Measurements from ENCODE around the gene CNTN4. TPM values are rescaled to one million over a fixed set of nuclear protein-coding genes. Genes with fewer than 3 reads are reported as not detected.

CNTN4 gene
- total RNA-seq, 1 experiment from 2014 or later: 2.9 TPM

- BruUV-seq (replicated peaks): no TSS peak
- Mint-ChIP-seq H3K27me3 (ENCODE audit: unreplicated experiment) (no peaks in the 10 kb centered on the region), H3K9me3 (ENCODE audit: low read depth, unreplicated experiment) (peaks cover 3% of the 10 kb centered on the region), H3K36me3 (ENCODE audit: insufficient read depth, unreplicated experiment) (no peaks in the 10 kb centered on the region), H3K27ac (ENCODE audit: unreplicated experiment) (no peak overlapping the region), H3K4me3 (ENCODE audit: low read depth, unreplicated experiment) (no peak overlapping the region), H3K4me1 (ENCODE audit: low read depth, unreplicated experiment) (no peaks in the 10 kb centered on the region)
- TF ChIP-seq CTCF (IDR thresholded peaks at IDR 0.05; ENCODE audit: unreplicated experiment): no peak
- CTCF ChIA-PET: interaction anchor here (0.6 kb wide), 1 partner anchor 1403 kb away, joined by 4 read pairs; no protein-coding TSS in a partner anchor
- DNase-seq: no peak
- intact Hi-C loops (cut with micrococcal nuclease; ENCODE audit: unreplicated experiment): no loop called here
Measured at GRCh38 chr3:3074551-3075257, 976.0 kb downstream of the CNTN4 start.

DNA sequence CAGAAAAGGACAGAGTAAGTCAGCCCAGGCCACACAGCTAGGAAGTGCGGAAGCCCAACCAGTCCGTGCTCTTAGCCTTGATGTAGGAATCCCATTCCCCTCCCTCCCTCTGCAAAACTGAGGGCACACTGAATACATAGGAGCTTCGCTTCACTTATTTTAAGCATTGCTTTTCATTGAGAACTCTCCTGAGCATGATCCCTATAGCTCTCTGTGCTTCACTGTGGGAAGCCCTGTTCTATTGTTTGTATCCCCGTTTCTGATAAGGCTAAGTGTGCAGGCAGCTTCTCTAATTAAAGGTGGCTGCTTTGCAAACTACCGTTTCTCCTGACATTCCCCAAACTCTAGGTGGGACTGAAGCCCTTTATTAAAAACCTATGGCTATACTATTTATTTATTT lies 981.6 kb downstream of the CNTN4 start:
- Mint-ChIP-seq H3K4me3 (ENCODE audit: low read depth, unreplicated experiment) (no peak overlapping the region), H3K4me1 (ENCODE audit: low read depth, unreplicated experiment) (no peaks in the 10 kb centered on the region), H3K36me3 (ENCODE audit: insufficient read depth, unreplicated experiment) (no peaks in the 10 kb centered on the region), H3K27ac (ENCODE audit: unreplicated experiment) (no peak overlapping the region), H3K27me3 (ENCODE audit: unreplicated experiment) (peaks cover 12% of the 10 kb centered on the region), H3K9me3 (ENCODE audit: low read depth, unreplicated experiment) (peaks cover 3% of the 10 kb centered on the region)
- BruUV-seq (replicated peaks): no TSS peak
- intact Hi-C loops (cut with micrococcal nuclease; ENCODE audit: unreplicated experiment): no loop called here
- no peak for DNase-seq
- CTCF ChIA-PET: interaction anchor here (0.7 kb wide), 1 partner anchor 496 kb away, joined by 3 read pairs; no protein-coding TSS in a partner anchor
- no peak for TF ChIP-seq CTCF (IDR thresholded peaks at IDR 0.05; ENCODE audit: unreplicated experiment)

- Mint-ChIP-seq H3K36me3 (ENCODE audit: insufficient read depth, unreplicated experiment) (no peaks in the 10 kb centered on the region), H3K4me1 (ENCODE audit: low read depth, unreplicated experiment) (no peaks in the 10 kb centered on the region), H3K9me3 (ENCODE audit: low read depth, unreplicated experiment) (peaks cover 3% of the 10 kb centered on the region), H3K27me3 (ENCODE audit: unreplicated experiment) (peaks cover 12% of the 10 kb centered on the region), H3K4me3 (ENCODE audit: low read depth, unreplicated experiment) (no peak overlapping the region), H3K27ac (ENCODE audit: unreplicated experiment) (no peak overlapping the region)
- no peak for TF ChIP-seq CTCF (IDR thresholded peaks at IDR 0.05; ENCODE audit: unreplicated experiment)
- intact Hi-C loops (cut with micrococcal nuclease; ENCODE audit: unreplicated experiment): no loop called here
- CTCF ChIA-PET: no interaction called here
- DNase-seq: no peak
- BruUV-seq (replicated peaks): no TSS peak
Measured at GRCh38 chr3:3081381-3082233, 982.9 kb downstream of the CNTN4 start.

DNA sequence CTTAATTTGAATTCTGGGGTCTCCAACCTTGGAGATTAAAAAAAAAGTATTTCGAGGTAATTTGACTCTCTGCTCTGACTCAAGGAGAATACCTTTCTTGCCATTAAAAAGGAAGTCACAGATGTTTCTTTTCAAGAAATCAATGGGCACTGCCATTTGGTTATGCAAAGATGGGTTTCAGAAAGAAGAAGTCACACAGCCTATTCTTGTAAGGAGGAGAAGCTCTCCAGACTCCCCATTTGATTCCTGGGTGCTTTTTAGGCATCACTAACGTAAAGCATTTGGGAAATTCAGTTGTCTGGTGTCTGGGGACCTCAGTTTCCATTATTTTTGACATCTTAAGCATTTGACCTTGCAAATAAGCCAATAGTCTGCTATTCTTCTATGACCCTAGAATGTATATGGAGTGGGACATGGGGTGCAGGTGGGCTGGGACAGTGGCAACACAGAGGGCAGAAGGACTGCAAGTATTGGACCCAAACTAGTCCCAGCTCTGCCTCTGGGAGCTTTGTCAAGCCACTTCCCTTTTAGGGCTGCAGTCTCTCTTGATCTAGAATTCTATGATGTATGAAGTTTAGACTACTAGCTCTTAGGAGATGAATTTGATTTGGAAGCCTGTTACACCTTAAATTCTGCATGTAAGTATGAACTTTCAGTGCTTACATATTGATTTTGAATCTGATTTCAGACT lies 983.7 kb downstream of the CNTN4 start:
- CTCF ChIA-PET: no interaction called here
- Mint-ChIP-seq H3K9me3 (ENCODE audit: low read depth, unreplicated experiment) (peaks cover 3% of the 10 kb centered on the region), H3K27me3 (ENCODE audit: unreplicated experiment) (peaks cover 12% of the 10 kb centered on the region), H3K27ac (ENCODE audit: unreplicated experiment) (no peak overlapping the region), H3K4me1 (ENCODE audit: low read depth, unreplicated experiment) (no peaks in the 10 kb centered on the region), H3K4me3 (ENCODE audit: low read depth, unreplicated experiment) (no peak overlapping the region), H3K36me3 (ENCODE audit: insufficient read depth, unreplicated experiment) (no peaks in the 10 kb centered on the region)
- no peak for TF ChIP-seq CTCF (IDR thresholded peaks at IDR 0.05; ENCODE audit: unreplicated experiment)
- no TSS peak for BruUV-seq (replicated peaks)
- no peak for DNase-seq
- intact Hi-C loops (cut with micrococcal nuclease; ENCODE audit: unreplicated experiment): no loop called here
